ENCODE measurements around the gene WDR48. TPM values are rescaled to one million over a fixed set of nuclear protein-coding genes. Genes with fewer than 3 reads are reported as not detected.

Gene WDR48
- total and polyA plus RNA-seq, 2 experiments from 2014 or later, result 27.2 to 54.3 TPM

- TF ChIP-seq ZNF462 (CRISPR knock-in tag; IDR thresholded peaks at IDR 0.05) (no peak), EZH2phosphoT487 (IDR thresholded peaks at IDR 0.05; ENCODE audit: unreplicated experiment) (no peak), ZNF331 (CRISPR knock-in tag; IDR thresholded peaks at IDR 0.05; ENCODE audit: low read depth) (no peak), STAT1 (IDR thresholded peaks at IDR 0.05; ENCODE audit: unreplicated experiment) (no peak)
Measured at GRCh38 chr3:39095778-39096177, 44.0 kb downstream of the WDR48 start (continued).

- peak; percentile 11 for DNase-seq (ENCODE audit: low spot score)
- Mint-ChIP-seq H3K4me3 (no peak overlapping the region), H3K27ac (no peak overlapping the region), H3K36me3 (ENCODE audit: low read depth) (peaks cover 40% of the 10 kb centered on the region), H3K9me3 (no peaks in the 10 kb centered on the region), H3K4me1 (no peaks in the 10 kb centered on the region; the same call in 2 of the 3 replicates), H3K27me3 (ENCODE audit: insufficient read depth, low read depth, poor library complexity) (peaks cover 4% of the 10 kb centered on the region)
- no peaks in the 10 kb centered on the region for H3K27me3 ChIP-seq (ENCODE audit: insufficient read depth)
- H3K4me2 ChIP-seq, result no peak overlapping the region
- no peaks in the 10 kb centered on the region for H3F3A ChIP-seq (replicated peaks; ENCODE audit: low read depth)
- H3K27ac ChIP-seq (ENCODE audit: low read depth), result no peak overlapping the region
- no peaks in the 10 kb centered on the region for H3K9me2 ChIP-seq (ENCODE audit: insufficient read depth)
- H4K20me1 ChIP-seq (replicated peaks; ENCODE audit: insufficient read depth), result peaks cover 4% of the 10 kb centered on the region; the same call in 1 of the 2 replicates
- H3K4me1 ChIP-seq (ENCODE audit: insufficient read depth), result no peaks in the 10 kb centered on the region
- ATAC-seq, result no peak
- H3K79me2 ChIP-seq (replicated peaks; ENCODE audit: insufficient read depth), result no peaks in the 10 kb centered on the region
- H3K4me3 ChIP-seq, result no peak overlapping the region
- H2AFZ ChIP-seq, result no peak overlapping the region
- peaks cover 20% of the 10 kb centered on the region for H3K36me3 ChIP-seq (ENCODE audit: insufficient read depth)
- TF ChIP-seq ZNF331 (CRISPR knock-in tag; IDR thresholded peaks at IDR 0.05; ENCODE audit: low read depth), result no peak
- no peak for TF ChIP-seq POLR2AphosphoS5 (IDR thresholded peaks at IDR 0.05; ENCODE audit: low read depth)
- no peak for TF ChIP-seq EZH2phosphoT487 (IDR thresholded peaks at IDR 0.05; ENCODE audit: unreplicated experiment)
- no peak for TF ChIP-seq ETS1 (IDR thresholded peaks at IDR 0.05)
- TF ChIP-seq JUNB (IDR thresholded peaks at IDR 0.05; ENCODE audit: unreplicated experiment), result no peak
- no peak for TF ChIP-seq ZNF114 (CRISPR knock-in tag; IDR thresholded peaks at IDR 0.05)
- no peak for TF ChIP-seq STAT1 (IDR thresholded peaks at IDR 0.05; ENCODE audit: unreplicated experiment)
- no peak for TF ChIP-seq CTCF (conservative IDR thresholded peaks at IDR 0.05; ENCODE audit: low read depth in 2 of 2)
- TF ChIP-seq EZH2 (IDR thresholded peaks at IDR 0.05; ENCODE audit: low read depth, unreplicated experiment), result no peak
- TF ChIP-seq CREB1 (CRISPR knock-in tag; IDR thresholded peaks at IDR 0.05; ENCODE audit: low read depth), result no peak
- no peak for TF ChIP-seq REST (IDR thresholded peaks at IDR 0.05; ENCODE audit: unreplicated experiment)
Measured at GRCh38 chr3:39096775-39097174, 45.0 kb downstream of the WDR48 start.

Data from GM23338 (cell line).